ENCODE data around the gene ARSG. TPM values are rescaled to one million over a fixed set of nuclear protein-coding genes. Genes with fewer than 3 reads are reported as not detected.

The ARSG gene
- total RNA-seq, 1 donor = 7.6 TPM

- Histone ChIP-seq H3K4me1 (ENCODE audit: insufficient read depth, low read length) (peaks cover 25% of the 10 kb centered on the region), H2AFZ (ENCODE audit: low read length) (peak overlapping the region; percentile 36), H3K4me3 (ENCODE audit: insufficient read depth, low read length) (peak overlapping the region; percentile 84), H4K20me1 (ENCODE audit: insufficient read depth, low read length) (no peaks in the 10 kb centered on the region), H3K79me2 (ENCODE audit: insufficient read depth, low read length) (peaks cover 10% of the 10 kb centered on the region), H3K9me3 (ENCODE audit: low read depth, low read length) (no peaks in the 10 kb centered on the region), H3K4me2 (ENCODE audit: insufficient read depth, low read length) (peak overlapping the region; percentile 82), H3K27me3 (ENCODE audit: insufficient read depth, low read length) (peaks cover 3% of the 10 kb centered on the region), H3K36me3 (ENCODE audit: insufficient read depth, low read length) (no peaks in the 10 kb centered on the region), H3K27ac (ENCODE audit: low read depth, low read length) (peak overlapping the region; percentile 76)
- no peak for TF ChIP-seq CTCF (IDR thresholded peaks at IDR 0.05; ENCODE audit: extremely low read depth, low read depth, low read length)
- peak; percentile 58 for DNase-seq (ENCODE audit: insufficient read length, low spot score, missing footprints)
Observed at GRCh38 chr17:68292689-68293040, 1.4 kb downstream of the ARSG start.

- Histone ChIP-seq H3K4me1 (ENCODE audit: insufficient read depth, low read length) (peaks cover 25% of the 10 kb centered on the region), H3K36me3 (ENCODE audit: insufficient read depth, low read length) (no peaks in the 10 kb centered on the region), H3K27ac (ENCODE audit: low read depth, low read length) (no peak overlapping the region), H3K27me3 (ENCODE audit: insufficient read depth, low read length) (peaks cover 3% of the 10 kb centered on the region), H3K79me2 (ENCODE audit: insufficient read depth, low read length) (peaks cover 10% of the 10 kb centered on the region), H2AFZ (ENCODE audit: low read length) (no peak overlapping the region), H3K9me3 (ENCODE audit: low read depth, low read length) (no peaks in the 10 kb centered on the region), H3K4me3 (ENCODE audit: insufficient read depth, low read length) (no peak overlapping the region), H4K20me1 (ENCODE audit: insufficient read depth, low read length) (no peaks in the 10 kb centered on the region), H3K4me2 (ENCODE audit: insufficient read depth, low read length) (no peak overlapping the region)
- TF ChIP-seq CTCF (IDR thresholded peaks at IDR 0.05; ENCODE audit: extremely low read depth, low read depth, low read length) = no peak
- DNase-seq (ENCODE audit: insufficient read length, low spot score, missing footprints) = no peak
Observed at GRCh38 chr17:68293490-68294195, 2.3 kb downstream of the ARSG start.

- no peak for DNase-seq (ENCODE audit: insufficient read length, low spot score, missing footprints)
- peaks cover 6% of the 10 kb centered on the region for H3K79me2 ChIP-seq (ENCODE audit: insufficient read depth, low read length)
- no peak overlapping the region for H3K4me2 ChIP-seq (ENCODE audit: insufficient read depth, low read length)
- no peaks in the 10 kb centered on the region for H3K36me3 ChIP-seq (ENCODE audit: insufficient read depth, low read length)
- no peaks in the 10 kb centered on the region for H4K20me1 ChIP-seq (ENCODE audit: insufficient read depth, low read length)
- peaks cover 3% of the 10 kb centered on the region for H3K27me3 ChIP-seq (ENCODE audit: insufficient read depth, low read length)
- TF ChIP-seq CTCF (IDR thresholded peaks at IDR 0.05; ENCODE audit: extremely low read depth, low read depth, low read length) = no peak
- no peaks in the 10 kb centered on the region for H3K9me3 ChIP-seq (ENCODE audit: low read depth, low read length)
- no peak overlapping the region for H3K4me3 ChIP-seq (ENCODE audit: insufficient read depth, low read length)
- peaks cover 23% of the 10 kb centered on the region for H3K4me1 ChIP-seq (ENCODE audit: insufficient read depth, low read length)
- no peak overlapping the region for H2AFZ ChIP-seq (ENCODE audit: low read length)
- H3K27ac ChIP-seq (ENCODE audit: low read depth, low read length) = no peak overlapping the region
Observed at GRCh38 chr17:68294196-68294555, 2.9 kb downstream of the ARSG start.

- Histone ChIP-seq H3K9me3 (ENCODE audit: low read depth, low read length) (no peaks in the 10 kb centered on the region), H3K79me2 (ENCODE audit: insufficient read depth, low read length) (peaks cover 5% of the 10 kb centered on the region), H3K4me1 (ENCODE audit: insufficient read depth, low read length) (peaks cover 18% of the 10 kb centered on the region), H3K4me3 (ENCODE audit: insufficient read depth, low read length) (no peak overlapping the region), H3K27me3 (ENCODE audit: insufficient read depth, low read length) (peaks cover 3% of the 10 kb centered on the region), H4K20me1 (ENCODE audit: insufficient read depth, low read length) (no peaks in the 10 kb centered on the region), H2AFZ (ENCODE audit: low read length) (no peak overlapping the region), H3K27ac (ENCODE audit: low read depth, low read length) (no peak overlapping the region), H3K36me3 (ENCODE audit: insufficient read depth, low read length) (no peaks in the 10 kb centered on the region), H3K4me2 (ENCODE audit: insufficient read depth, low read length) (no peak overlapping the region)
- no peak for DNase-seq (ENCODE audit: insufficient read length, low spot score, missing footprints)
- no peak for TF ChIP-seq CTCF (IDR thresholded peaks at IDR 0.05; ENCODE audit: extremely low read depth, low read depth, low read length)
Observed at GRCh38 chr17:68294617-68295016, 3.3 kb downstream of the ARSG start.
